Breast epithelium (tissue), 4 donors: Measurements from ENCODE around the gene SKOR2. TPM values are rescaled to one million over a fixed set of nuclear protein-coding genes. Genes with fewer than 3 reads are reported as not detected.

ENCODE experiments used
- DNase-seq, 2 donors: peaks; one replicate each; pipeline ENCODE4 v3.0.0-alpha.2; 2019; ENCODE audit warnings: low spot score in 2 of 2
- H3K27ac ChIP-seq, 2 donors: fragments of 200-600 bp; sonication (generic) in 1 of 2; one replicate each; pipeline ENCODE4 v1.5.1; 2016 to 2019; ENCODE audit warnings: mild to moderate bottlenecking in 1 of 2
- H3K27me3 ChIP-seq, 2 donors: fragments of 200-600 bp; sonication (generic) in 1 of 2; one replicate each; pipeline versions ENCODE4 v1.5.1 to v1.6.0; 2017 to 2019; ENCODE audit warnings: control low read depth in 1 of 2, mild to moderate bottlenecking in 1 of 2
- H3K36me3 ChIP-seq: fragments of 200-600 bp; one replicate; pipeline ENCODE4 v1.5.1; 2019
- H3K4me1 ChIP-seq, 2 donors: fragments of 200-600 bp; sonication (generic); one replicate each; pipeline ENCODE4 v1.5.1; 2016 to 2019; ENCODE audit warnings: control low read depth in 1 of 2
- H3K4me3 ChIP-seq, 3 donors: fragments of 200-600 bp; sonication (generic); 1 replicate in 2 of 3; 2 replicates in 1 of 3; pipeline ENCODE4 v1.5.1; 2016 to 2019; ENCODE audit warnings: mild to moderate bottlenecking in 3 of 3, moderate library complexity in 2 of 3
- H3K9me3 ChIP-seq, 2 donors: fragments of 200-600 bp; sonication (generic) in 1 of 2; one replicate each; pipeline ENCODE4 v1.5.1; 2016 to 2019; ENCODE audit warnings: control low read depth in 1 of 2
- CTCF ChIP-seq, 3 donors: fragments of 450-650 bp; IDR thresholded peaks; one replicate each; pipeline ENCODE4 v1.5.1; 2016 to 2017; ENCODE audit warnings: antibody characterized with exemption in 3 of 3, mild to moderate bottlenecking in 3 of 3, moderate library complexity in 3 of 3
- POLR2A ChIP-seq: fragments of 450-650 bp; IDR thresholded peaks from one replicate; pipeline ENCODE4 v1.6.1; 2016; ENCODE audit warnings: antibody characterized with exemption, mild to moderate bottlenecking, moderate library complexity
- POLR2AphosphoS5 ChIP-seq, 3 donors: sonication (generic); formaldehyde crosslinking; IDR thresholded peaks; one replicate each; pipeline ENCODE4 v1.6.1; 2017; ENCODE audit warnings: antibody characterized with exemption in 3 of 3
- intact Hi-C: fragments of 100-400 bp; cut with DNase I; formaldehyde crosslinking; loops from one replicate; pipeline ENCODE4 v1.15.1; 2023; ENCODE audit warnings: low total_unique reads
- total RNA-seq, 3 donors: library from RNA; depleted of rRNA; stranded (reverse); fragments of >200 nt; gene quantifications; one replicate each; pipeline ENCODE4 v1.1.0, GENCODE V29; 2016

SKOR2 gene
- total RNA-seq, 3 donors from 2014 or later: not detected

GRCh38 chr18:47179520-47179919, 71.9 kb downstream of the SKOR2 start:
- intact Hi-C loops: no loop called here
- Histone ChIP-seq H3K27me3 (no peaks in the 10 kb centered on the region), H3K4me3 (no peak overlapping the region), H3K27ac (no peak overlapping the region), H3K36me3 (no peaks in the 10 kb centered on the region), H3K4me1 (peaks cover 0 to 5% of the 10 kb centered on the region in 2 donors), H3K9me3 (peaks cover 0 to 5% of the 10 kb centered on the region in 2 donors)
- DNase-seq: no peak
- no peak for TF ChIP-seq POLR2AphosphoS5 (IDR thresholded peaks at IDR 0.05)
- no peak for TF ChIP-seq POLR2A
- no peak for TF ChIP-seq CTCF (IDR thresholded peaks at IDR 0.05)

GRCh38 chr18:47175898-47176575, 75.4 kb downstream of the SKOR2 start, which contains the start of gene IER3IP1:
Gene IER3IP1, minus strand, starts transcription at chr18:47176364. Its CDS starts 87 bp downstream, at chr18:47176277.
- H3K27me3 ChIP-seq: no peaks in the 10 kb centered on the region
- peak within 1 kb of the TSS; percentile 74 to 100 (median 90) for H3K4me3 ChIP-seq
- TF ChIP-seq CTCF (IDR thresholded peaks at IDR 0.05) (peak in 1 of 3 donors; percentile 20), POLR2AphosphoS5 (IDR thresholded peaks at IDR 0.05) (peak; percentile 69 to 90 (median 73)), POLR2A (no peak)
- peak; percentile 73 to 82 for DNase-seq
- no peaks in the 10 kb centered on the region for H3K9me3 ChIP-seq
- intact Hi-C loops: no loop called here
- peak within 1 kb of the TSS; percentile 80 to 84 for H3K27ac ChIP-seq
- peaks cover 0 to 7% of the 10 kb centered on the region in 2 donors for H3K4me1 ChIP-seq
- H3K36me3 ChIP-seq: no peaks in the 10 kb centered on the region

GRCh38 chr18:47175283-47175897, 76.1 kb downstream of the SKOR2 start:
- H3K4me1 ChIP-seq: peaks cover 0 to 7% of the 10 kb centered on the region in 2 donors
- H3K36me3 ChIP-seq: no peaks in the 10 kb centered on the region
- H3K9me3 ChIP-seq: no peaks in the 10 kb centered on the region
- peak overlapping the region; percentile 74 to 100 (median 90) for H3K4me3 ChIP-seq
- H3K27ac ChIP-seq: peak overlapping the region; percentile 80 to 84
- no peak for DNase-seq
- intact Hi-C loops: no loop called here
- TF ChIP-seq POLR2A (no peak), CTCF (IDR thresholded peaks at IDR 0.05) (no peak), POLR2AphosphoS5 (IDR thresholded peaks at IDR 0.05) (no peak)
- no peaks in the 10 kb centered on the region for H3K27me3 ChIP-seq

- H3K27ac ChIP-seq: no peak overlapping the region
Observed at GRCh38 chr18:47174545-47175116, 76.8 kb downstream of the SKOR2 start.

More at GRCh38 chr18:47174545-47175116, 76.8 kb downstream of the SKOR2 start:
- no peaks in the 10 kb centered on the region for H3K27me3 ChIP-seq
- H3K9me3 ChIP-seq: no peaks in the 10 kb centered on the region
- peaks cover 0 to 7% of the 10 kb centered on the region in 2 donors for H3K4me1 ChIP-seq
- intact Hi-C loops: loop anchor here (5.0 kb wide), 1 partner anchor 503 kb away; no protein-coding TSS in a partner anchor
- DNase-seq: no peak
- H3K36me3 ChIP-seq: no peaks in the 10 kb centered on the region
- H3K4me3 ChIP-seq: peak overlapping the region; percentile 74 to 100 (median 90)
- TF ChIP-seq CTCF (IDR thresholded peaks at IDR 0.05) (no peak), POLR2AphosphoS5 (IDR thresholded peaks at IDR 0.05) (no peak), POLR2A (no peak)
